NCI-H345 treated with DMSO at 0.1 percent for 48 hours (cell line): Measurements from ENCODE around the gene FBRSL1.

Source experiments
- DNase-seq: peaks from one replicate; lab custom pipeline; 2025; ENCODE audit not compliant: unreplicated experiment; lab: John Stamatoyannopoulos, UW

The FBRSL1 gene

DNA sequence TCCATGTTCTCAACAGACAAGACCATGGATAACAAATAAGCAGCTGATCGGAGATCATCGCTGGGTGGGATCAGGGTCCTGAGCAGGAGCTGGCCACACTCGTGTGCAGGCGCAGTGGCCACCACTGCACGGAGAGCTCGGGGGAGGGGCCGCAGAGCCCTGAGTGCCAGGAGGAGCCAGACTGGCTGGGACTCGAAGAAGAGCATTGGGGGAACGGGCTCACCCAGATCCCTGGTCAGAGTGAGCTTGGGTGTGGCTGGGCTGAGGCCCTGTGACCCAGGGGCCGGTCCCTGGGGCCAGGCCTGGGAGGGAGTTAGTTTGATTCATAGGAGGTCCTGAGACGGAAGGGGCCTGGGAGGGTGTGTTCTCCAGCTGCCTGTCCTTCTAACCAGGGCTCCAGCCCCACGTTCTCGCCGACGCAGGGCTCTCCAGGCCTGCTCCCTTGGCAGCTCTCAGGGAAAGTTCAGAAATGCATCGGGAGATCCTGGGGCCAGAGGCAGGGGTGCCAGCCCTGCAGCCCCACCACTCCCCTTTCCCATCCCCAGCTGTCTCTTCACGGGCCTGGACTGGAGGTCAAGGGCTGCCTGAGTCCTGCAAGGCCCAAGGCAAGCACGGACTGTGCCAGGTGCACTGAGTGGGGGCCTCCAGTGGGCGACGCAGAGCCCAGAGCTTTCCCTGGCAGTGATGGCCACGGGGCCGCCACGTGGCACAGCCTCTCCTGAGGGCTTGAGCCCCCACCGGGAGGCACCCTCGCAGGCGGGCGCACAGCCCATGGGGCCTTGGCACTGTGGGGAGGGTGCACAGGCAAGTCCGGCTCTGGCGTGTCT is 48.1 kb downstream of the FBRSL1 start:
- no peak for DNase-seq

DNA sequence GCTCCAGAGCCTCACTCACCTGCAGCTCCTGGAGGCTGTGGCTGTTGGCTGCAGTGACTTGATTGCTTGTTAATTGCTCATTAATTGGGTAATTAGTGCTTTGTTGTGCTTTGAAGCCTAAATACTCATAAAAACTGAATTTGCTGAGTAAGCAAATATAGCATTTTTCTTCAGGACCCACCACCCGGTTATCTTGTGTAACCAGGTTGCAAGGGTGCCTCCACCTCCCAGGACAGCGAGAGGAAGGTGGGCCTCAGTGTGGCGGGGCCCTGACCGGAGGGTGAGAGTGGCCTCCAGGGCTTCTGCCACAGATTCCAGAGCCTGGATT is 48.7 kb downstream of the FBRSL1 start:
- DNase-seq, result no peak

DNA sequence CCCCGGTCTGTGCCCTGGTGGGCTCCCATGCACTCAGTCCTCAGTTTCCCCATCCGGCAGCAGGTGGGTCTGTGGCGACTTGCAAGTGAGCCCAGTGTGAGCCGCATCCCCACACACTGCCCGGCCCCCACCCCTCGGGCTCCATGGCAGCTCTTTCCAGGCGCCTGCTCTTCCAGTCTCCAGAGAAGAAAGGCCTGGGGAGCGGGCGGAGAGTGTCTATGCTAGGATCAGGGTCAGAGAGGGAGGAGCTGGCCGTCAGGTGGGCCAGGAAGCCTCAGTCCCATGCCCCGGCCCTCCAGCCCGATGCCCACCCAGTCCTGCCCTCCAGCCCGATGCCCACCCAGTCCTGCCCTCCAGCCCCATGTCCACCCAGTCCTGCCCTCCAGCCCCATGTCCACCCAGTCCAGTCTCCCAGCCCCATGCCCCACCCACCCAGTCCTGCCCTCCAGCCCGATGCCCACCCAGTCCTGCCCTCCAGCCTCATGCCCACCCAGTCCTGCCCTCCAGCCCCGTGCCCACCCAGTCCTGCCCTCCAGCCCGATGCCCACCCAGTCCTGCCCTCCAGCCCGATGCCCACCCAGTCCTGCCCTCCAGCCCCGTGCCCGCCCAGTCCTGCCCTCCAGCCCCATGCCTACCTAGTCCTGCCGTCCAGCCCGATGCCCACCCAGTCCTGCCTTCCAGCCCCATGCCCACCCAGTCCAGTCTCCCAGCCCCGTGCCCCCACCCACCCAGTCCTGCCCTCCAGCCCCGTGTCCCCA is 49.2 kb downstream of the FBRSL1 start:
- no peak for DNase-seq

DNA sequence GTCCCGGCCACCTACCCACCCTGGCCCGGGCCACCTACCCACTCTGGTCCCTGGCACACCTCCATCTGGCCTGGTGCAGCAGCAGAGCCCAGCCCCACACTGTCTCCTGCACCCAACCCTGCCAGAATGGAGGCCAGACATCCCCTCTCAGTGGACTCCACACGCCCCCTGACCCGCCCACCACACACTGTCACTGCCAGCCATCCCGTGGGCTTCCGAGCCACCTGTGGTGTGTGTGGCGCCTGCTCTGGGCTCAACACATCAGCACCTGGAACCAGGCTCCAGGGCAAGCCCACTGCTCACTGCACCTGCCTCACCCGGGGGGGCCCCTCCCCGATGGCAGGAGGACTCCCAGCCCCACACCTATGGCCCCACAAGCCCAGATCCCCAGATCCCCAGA is 50.5 kb downstream of the FBRSL1 start:
- DNase-seq, result no peak

DNA sequence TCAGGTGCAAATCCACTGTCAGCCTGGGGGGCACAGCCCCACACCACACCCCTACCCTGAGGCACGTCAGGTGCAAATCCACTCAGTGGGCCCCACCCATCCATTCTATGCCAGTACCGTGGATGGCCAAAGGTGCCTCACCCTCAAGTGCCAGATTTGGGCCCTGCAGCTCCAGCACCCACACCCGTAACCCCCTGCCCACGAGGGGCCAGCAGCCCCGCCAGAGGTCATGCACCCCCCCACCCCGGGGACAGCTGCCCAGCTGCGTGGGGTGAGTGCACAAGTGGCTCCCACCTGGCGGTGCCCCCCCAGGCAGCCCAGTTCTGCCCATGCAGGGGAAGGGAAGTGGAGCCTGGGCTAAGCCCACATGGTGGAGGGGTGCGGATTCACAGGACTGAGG is 51.2 kb downstream of the FBRSL1 start:
- no peak for DNase-seq

DNA sequence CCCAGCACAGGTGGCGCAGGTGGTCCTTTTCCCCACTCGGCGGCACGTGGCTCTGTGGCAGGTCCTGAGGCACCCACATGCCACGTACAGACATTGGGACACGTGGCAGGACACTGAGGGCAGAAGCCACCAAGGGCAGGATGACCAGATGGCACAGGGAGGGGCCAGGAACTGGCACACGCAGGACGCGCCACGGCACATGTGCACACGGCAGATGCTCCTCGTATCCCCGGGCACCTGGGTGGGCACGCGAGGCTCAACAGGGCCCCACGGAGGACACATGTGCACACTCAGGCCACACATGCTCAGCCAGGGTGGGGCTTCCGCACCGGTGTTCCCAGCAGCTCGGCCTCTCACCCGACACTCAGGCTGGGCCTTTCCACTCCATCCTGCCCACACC is 52.0 kb downstream of the FBRSL1 start:
- DNase-seq, result no peak

DNA sequence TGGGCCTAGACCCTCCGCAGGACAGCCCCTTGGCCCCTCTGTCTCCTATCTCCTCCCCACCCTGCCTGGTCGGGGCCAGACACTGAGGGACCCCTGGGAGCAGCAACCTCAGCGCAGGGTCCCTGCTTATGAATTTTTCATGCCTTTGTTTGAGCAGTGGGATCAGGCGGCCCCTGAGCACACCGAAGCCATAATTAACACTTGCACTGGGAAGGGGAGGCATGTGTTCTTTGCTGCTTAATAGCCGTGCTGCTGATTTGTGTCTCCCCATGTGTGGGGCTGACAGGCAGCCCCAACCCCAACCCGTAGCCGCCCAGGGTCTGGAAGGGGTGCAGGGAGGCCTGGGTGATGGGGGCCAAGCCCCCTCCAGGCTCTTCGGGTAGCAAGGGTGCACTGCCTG is 52.7 kb downstream of the FBRSL1 start:
- DNase-seq, result no peak

DNA sequence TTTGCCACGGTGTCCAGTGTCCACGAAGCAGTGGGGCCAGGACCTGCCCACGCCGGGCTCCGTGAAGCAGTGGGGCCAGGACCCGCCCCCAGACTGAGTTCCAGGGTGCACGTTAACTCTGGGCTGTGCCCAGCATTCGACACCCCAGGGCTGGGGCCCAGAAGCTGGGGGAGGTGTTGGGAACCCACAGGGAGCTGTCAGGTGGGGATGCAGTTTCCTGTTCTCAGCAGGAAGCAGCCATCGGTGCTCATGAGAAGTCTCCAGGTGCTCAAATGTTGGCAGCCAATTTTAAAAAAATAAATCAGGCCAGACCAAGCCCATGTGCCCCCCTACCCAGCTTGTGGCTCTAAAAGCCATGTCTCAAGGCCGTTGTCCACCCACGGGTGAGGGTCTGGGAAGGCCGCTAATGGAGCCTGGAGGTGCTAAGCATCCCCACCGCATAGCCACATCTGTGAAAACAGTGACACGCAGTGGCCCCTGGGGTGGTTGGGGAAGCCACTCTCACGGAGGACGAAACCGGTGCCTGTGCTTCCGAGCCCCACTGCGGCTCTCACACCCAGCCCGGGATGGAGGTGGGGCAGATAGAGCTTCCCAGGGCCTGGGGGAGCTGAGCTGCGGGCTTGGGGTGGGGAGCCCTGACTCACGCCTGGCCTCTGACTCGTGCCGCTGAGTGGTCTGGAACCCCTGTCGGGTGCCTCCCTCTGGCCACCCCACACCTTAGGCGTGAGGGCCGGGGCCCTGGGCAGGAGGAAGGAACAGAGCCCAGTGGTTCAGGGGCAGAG is 53.5 kb downstream of the FBRSL1 start:
- DNase-seq, result no peak

DNA sequence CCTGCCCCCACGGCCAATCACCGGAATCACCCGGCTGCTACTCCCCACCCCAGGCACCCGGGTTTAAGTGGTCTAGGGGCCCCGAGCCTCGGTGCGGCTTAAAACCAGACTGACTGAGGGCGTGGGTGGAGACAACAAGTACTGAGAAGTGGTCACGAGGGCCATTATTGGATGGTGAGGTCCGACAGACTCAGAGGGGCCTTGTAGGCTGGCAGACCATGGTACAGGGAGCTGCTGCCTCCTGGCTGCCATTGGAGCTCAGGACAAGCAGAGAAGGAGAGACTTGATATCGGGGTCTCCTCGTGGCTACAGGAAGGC is 54.1 kb downstream of the FBRSL1 start:
- no peak for DNase-seq

DNA sequence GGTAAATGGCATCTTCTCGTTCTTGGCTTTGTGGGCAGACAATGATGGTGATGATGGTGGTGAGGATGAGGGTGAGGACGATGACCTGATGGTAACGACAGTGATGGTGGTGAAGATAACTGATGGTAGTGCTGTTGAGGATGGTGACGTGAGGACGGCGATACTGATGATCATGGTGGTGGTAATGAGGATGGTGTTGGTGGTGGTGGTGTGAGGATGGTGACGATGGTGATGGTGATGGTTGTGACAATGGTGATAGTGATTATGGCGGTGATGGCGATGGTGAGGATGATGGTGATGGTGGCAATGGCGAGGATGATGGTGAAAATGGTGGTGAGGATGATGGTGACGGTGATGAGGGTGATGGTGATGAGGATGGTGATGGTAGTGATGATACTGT is 54.5 kb downstream of the FBRSL1 start:
- no peak for DNase-seq

DNA sequence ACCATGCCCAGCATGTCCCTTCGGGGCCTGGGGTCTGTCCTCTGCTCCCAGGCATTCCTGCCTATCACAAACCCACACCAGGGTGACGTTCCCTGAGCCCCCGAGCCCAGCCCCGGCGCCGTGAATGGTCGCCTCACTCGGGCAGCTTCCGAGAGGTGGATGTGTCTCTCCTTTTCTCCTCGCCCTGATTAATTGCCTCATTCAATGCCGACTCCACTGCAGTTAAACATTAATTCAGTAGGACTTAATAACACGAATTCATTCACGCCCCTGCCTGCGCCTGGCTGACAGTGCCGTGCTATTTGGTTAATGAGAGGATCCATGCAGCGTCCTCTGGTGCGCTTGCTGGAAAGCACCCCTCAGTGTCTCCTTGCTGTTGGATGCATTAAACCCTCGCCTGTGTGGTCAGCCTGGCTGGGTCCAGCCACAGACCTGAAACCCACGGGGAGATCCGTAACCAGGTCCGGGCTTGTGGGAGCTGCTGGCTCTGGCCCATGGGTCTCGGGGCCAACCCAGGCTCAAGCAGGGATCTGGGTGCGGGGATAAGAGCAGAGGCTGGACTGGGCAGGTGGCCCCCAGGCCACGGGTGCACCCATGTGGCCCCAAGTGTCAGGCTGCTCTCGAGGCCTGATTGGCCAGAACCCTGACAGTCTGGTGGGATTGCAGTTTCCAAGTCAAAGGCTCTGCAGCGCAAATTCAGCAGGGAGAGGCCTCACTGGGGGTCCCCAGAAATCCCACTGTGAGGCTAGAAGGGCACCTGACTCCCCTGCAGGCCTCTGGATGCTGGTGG is 55.4 kb downstream of the FBRSL1 start:
- DNase-seq, result no peak

DNA sequence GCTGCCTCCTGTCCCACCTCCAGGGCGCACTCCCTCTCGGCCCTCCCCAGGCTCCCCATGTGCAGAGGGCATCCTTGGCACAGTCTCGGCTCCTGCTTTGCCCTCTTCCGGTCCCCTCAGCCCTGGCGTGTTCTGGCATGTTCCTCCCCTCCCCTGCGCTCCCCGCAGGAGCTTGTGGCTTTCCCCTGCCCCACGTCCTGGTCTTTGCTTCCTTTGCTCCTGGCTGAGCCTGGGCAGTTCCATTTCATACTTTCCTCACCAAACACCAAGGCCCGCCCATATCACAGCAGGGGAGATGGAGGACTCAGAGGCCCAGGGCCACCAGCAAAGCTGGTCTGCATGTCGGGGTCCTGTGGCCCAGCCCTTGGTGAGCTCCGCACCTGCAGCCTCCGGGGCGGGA is 56.0 kb downstream of the FBRSL1 start:
- DNase-seq, result no peak

DNA sequence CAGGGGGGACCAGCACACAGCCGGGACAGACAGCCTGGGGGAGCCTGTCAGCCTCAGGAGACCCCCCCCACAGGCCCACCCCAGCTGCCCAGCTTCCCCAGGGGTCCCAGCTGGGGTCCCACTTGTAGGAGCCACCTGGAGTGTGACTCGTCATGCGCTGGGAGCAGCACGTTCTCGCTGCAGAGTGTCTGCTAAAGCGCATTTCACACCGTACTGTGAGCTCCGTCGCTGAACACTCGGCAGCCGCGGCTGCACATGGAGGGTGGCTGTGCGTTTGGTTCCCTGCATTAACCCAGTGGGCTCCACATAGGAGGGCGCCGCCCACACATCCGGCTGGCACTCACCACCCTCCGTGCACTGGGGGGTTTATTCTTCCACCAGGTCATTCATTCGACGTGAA is 56.7 kb downstream of the FBRSL1 start:
- no peak for DNase-seq

DNA sequence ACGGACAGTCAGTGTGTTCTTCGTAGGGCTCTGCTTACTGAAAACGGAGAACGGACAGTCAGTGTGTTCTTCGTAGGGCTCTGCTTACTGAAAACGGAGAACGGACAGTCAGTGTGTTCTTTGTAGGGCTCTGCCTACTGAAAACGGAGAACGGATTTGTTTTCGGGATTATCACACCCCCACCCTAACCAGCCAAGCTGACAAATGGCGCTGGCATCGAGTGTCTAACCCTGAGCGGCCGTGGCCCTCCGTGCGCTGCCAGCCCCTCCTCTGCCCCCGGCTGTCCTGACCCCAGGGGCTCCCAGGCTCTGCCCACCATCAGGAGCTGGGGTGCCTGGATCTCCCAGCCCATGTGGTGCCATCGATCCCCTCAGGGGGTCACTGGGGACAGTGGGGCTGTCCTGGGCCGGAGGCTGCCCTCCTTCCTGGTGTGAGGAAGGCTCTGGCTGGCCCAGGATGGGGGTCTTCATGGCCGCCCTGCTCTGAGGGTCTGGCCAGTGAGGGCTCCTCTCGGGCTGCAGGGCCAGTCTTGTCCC is 57.3 kb downstream of the FBRSL1 start:
- no peak for DNase-seq

DNA sequence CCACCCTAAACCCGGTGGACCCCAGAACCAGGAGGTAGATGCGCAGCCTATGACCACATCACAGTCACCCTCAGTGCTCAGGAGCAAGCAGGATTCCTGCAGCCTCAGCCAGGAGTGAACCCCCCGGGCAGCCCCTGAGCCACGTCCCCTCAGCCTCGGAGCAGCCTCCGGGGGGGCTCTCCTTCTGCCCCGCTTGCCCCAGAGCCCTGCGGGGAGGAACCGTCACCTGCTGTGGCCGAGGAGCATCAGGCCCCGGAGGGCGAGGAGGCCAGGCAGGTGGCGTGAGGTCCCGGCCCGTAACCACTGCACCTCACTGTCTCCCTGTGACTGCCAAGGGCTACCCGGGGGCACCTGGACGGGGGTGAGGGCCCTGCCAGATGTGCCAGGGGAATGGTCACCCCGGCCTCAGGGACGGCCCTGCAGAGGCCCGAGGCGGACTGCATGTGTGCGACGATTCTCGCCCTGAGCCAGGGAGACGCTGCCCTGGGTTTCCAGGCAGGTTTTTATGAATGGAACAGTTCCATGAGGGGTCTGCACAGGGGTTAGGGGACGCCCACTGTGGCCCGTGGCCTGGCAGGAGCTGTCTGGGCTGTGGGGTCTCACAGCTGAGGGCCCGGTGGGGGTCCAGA is 58.6 kb downstream of the FBRSL1 start:
- no peak for DNase-seq

DNA sequence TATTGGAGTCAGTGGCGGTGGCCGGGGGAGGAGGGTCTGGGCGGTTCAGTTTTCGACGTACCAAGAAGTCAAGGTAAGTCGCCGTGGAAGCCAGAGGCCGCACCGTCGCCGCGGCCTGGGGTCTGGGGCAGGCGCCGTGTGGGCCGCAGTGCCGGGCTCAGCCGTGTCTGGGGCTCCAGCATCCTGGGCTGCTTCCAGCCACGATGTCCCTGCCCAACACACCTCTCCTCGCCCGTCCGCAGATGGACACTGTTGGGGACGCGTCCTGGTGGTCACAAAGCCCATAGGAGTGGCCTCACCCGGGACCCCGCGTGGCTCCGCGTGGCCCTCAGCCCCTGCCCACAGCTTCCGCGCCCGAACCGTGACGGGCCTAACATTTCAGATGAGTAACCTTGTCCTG is 59.1 kb downstream of the FBRSL1 start:
- no peak for DNase-seq

DNA sequence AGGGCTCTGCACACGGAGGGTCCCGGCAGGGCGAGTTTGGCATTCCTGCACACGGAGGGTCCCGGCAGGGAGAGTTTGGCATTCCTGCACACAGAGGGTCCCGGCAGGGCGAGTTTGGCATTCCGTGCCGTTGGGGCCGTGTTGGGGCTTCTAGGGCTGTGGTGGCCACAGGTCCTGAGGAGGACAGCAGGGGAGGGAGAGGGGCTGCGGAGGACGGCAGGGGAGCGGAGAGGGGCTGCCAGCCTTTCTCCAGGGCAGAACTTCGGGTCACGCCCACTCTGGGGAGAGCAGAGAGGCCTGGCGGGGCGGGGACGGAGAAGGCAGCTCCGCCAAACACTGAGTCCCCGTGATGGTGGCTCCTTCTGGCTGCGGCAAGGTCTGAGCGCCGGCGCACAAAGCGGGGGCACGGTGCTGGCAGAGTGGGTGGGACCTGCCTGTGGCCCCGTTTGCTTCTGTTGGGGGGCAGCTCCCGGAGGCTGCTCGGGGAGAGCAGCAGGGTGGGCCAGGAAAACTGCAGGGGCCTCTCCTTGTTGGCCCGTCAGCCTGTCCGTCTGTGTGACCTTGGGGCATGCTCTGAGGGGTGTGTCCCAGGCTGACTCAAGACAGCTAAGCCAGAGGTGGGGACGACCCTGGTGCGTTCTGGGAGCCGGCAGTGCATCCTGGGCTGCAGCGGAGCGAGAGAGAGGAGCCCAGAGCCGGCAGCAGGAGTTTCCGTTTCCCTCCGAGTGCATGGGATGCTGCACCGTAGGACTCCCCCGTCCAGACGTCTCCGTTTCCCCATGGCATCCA is 60.3 kb downstream of the FBRSL1 start:
- no peak for DNase-seq

DNA sequence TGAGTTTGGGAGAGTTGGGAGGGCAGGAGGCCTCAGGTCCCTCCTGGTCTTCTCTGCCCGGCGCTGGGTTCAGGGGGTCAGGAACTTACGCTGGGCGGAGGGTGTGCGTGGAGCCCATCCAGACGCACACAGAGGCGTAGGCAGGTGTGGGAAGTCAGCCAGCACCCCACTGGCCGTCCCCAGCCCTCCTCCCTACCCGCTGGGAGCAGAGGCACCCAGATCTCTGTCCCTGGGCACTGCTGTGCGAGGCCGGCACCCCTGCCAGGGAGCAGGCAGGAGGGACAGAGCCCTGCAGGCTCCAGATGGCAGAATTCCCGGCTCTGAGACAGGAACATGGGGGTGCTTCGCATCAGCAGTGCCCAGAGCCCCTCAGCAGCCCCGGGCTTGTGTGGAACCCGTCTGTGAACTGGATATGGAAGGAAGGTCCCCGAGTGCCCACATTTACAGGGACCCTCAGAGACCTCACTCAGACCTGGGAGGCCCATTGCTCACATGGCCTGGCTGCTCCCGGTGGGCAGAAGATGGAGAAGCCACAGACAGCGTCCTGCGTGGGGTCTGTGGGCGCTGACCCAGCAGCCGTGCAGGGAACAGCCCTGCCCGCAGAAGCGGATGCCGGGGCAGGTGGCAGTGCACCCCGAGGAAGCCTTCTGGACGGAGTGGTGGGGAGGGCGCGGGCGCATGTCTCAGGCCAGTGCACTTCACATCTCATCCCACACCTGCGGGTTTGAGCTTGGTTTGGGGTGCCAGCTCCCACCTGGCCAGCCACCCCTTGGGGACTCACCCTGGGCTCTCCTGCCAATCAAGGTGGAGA is 61.1 kb downstream of the FBRSL1 start:
- no peak for DNase-seq

DNA sequence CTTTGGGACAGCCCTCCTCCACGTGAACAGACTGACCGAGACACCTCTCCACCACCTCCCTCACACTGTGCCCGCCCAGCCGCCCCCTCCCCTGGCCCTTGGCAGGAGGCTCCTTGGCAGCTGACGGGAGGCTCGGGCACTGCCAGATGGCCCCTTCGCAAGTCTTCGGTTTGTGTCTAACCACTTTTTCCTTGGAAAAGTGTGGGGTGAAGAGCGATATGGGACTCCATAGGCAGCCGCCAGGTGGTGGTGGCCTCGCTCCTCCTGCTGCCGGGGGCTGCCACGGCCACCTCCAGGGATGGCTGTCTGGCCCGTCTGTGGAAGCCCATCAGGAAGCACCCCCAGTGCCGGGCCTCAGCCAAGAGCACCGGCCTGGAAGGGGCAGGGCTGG is 61.7 kb downstream of the FBRSL1 start:
- no peak for DNase-seq
